IMR-90 (cell line): ENCODE measurements around the gene HIKESHI.

ENCODE experiments used
- CEBPB ChIP-seq: IDR thresholded peaks from 2 replicates; pipeline ENCODE4 v1.6.1; 2012; ENCODE audit warnings: low read depth, low read length, improper control_type of control experiment
- CTCF ChIP-seq: conservative IDR thresholded peaks from 2 replicates; pipeline ENCODE4 v1.5.1; 2012; ENCODE audit warnings: mild to moderate bottlenecking, low read depth, low read length, improper control_type of control experiment
- MAFK ChIP-seq: IDR thresholded peaks from 2 replicates; pipeline ENCODE4 v1.6.1; 2012; ENCODE audit warnings: low read depth, low read length, improper control_type of control experiment
- MAZ ChIP-seq: IDR thresholded peaks from 2 replicates; pipeline ENCODE4 v1.6.1; 2012; ENCODE audit warnings: low read depth, mild to moderate bottlenecking, low read length, improper control_type of control experiment, moderate library complexity, borderline replicate concordance
- MXI1 ChIP-seq: IDR thresholded peaks from 2 replicates; pipeline ENCODE4 v1.6.1; 2012; ENCODE audit warnings: low read depth, mild to moderate bottlenecking, low read length, moderate library complexity, borderline replicate concordance
- POLR2A ChIP-seq: IDR thresholded peaks from 2 replicates; pipeline ENCODE4 v1.6.1; 2012; ENCODE audit warnings: mild to moderate bottlenecking, low read depth, low read length
- RAD21 ChIP-seq: IDR thresholded peaks from 2 replicates; pipeline ENCODE4 v1.6.1; 2012; ENCODE audit warnings: low read length, improper control_type of control experiment
- RFX5 ChIP-seq: IDR thresholded peaks from 2 replicates; pipeline ENCODE4 v1.8.0; 2012; ENCODE audit warnings: low read depth, mild to moderate bottlenecking, low read length, moderate library complexity
- SMC3 ChIP-seq: fragments of 150-350 bp; IDR thresholded peaks from 2 replicates; pipeline ENCODE4 v1.6.1; 2016; ENCODE audit warnings: low read depth, mild to moderate bottlenecking, antibody characterized with exemption, low read length, moderate library complexity
- USF2 ChIP-seq: fragments of 150-350 bp; IDR thresholded peaks from 2 replicates; pipeline ENCODE4 v1.6.1; 2017; ENCODE audit warnings: mild to moderate bottlenecking, antibody characterized with exemption, low read length, low read depth

GRCh38 chr11:86291466-86292262 is 10.4 kb upstream of the HIKESHI start:
- TF ChIP-seq CTCF (peak; percentile 69), USF2 (no peak), RFX5 (no peak), MXI1 (no peak), MAZ (no peak), POLR2A (no peak), CEBPB (no peak), RAD21 (peak; percentile 81), MAFK (0 out of 2 replicates have a peak, but pooled peaks have one; percentile 22), SMC3 (peak; percentile 73)
